ENCODE results near the gene USP6NL. TPM values are rescaled to one million over a fixed set of nuclear protein-coding genes. Genes with fewer than 3 reads are reported as not detected.

The USP6NL gene
- total RNA-seq, 1 donor from 2014 or later, result 13.8 TPM

DNA sequence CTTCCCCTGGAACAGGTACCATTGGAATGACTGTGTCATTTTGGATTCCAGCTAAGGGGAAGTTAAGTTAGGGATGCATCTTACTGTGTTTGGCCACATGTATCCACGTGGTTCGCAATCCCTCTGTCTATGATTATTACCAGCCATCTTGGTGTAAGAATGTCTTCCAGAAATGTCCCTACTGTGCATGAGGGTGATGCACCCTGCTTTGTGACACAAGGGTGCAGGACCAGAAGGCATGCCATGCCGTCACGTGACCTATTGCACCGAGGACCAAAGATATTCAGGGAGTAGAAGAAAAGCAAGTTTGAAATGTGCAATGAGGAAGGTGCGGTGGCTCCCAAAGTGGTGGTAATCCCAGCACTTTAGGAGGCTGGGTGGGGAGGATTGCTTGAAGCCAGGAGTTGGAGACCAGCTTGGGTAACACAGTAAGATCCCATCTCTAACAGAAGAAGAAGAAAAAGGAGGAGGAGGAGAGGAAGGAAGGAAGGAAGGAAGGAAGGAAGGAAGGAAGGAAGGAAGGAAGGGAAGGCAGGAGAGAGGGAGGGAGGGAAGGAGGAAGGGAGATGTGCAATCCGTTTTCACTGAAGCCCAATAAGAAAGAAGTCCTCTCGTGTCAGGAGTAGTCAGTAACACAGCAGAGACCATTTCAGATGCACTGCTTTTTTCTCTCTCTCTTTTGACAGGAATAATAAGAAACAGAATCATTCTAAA, 42.5 kb upstream of the USP6NL start:
- H3K4me3 Mint-ChIP-seq (ENCODE audit: unreplicated experiment), result no peak overlapping the region
- H3K27ac Mint-ChIP-seq (ENCODE audit: unreplicated experiment), result no peak overlapping the region
- TF ChIP-seq, protein P1, sequence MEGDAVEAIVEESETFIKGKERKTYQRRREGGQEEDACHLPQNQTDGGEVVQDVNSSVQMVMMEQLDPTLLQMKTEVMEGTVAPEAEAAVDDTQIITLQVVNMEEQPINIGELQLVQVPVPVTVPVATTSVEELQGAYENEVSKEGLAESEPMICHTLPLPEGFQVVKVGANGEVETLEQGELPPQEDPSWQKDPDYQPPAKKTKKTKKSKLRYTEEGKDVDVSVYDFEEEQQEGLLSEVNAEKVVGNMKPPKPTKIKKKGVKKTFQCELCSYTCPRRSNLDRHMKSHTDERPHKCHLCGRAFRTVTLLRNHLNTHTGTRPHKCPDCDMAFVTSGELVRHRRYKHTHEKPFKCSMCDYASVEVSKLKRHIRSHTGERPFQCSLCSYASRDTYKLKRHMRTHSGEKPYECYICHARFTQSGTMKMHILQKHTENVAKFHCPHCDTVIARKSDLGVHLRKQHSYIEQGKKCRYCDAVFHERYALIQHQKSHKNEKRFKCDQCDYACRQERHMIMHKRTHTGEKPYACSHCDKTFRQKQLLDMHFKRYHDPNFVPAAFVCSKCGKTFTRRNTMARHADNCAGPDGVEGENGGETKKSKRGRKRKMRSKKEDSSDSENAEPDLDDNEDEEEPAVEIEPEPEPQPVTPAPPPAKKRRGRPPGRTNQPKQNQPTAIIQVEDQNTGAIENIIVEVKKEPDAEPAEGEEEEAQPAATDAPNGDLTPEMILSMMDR (IDR thresholded peaks at IDR 0.05), result no peak
- DNase-seq (ENCODE audit: extremely low spot score, unreplicated experiment), result peak; percentile 32
- H3K4me1 Mint-ChIP-seq (ENCODE audit: unreplicated experiment), result peaks cover 12% of the 10 kb centered on the region
- no peaks in the 10 kb centered on the region for H3K9me3 Mint-ChIP-seq (ENCODE audit: unreplicated experiment)
- H3K27me3 Mint-ChIP-seq (ENCODE audit: unreplicated experiment), result peaks cover 7% of the 10 kb centered on the region
- H3K36me3 Mint-ChIP-seq (ENCODE audit: unreplicated experiment), result no peaks in the 10 kb centered on the region

DNA sequence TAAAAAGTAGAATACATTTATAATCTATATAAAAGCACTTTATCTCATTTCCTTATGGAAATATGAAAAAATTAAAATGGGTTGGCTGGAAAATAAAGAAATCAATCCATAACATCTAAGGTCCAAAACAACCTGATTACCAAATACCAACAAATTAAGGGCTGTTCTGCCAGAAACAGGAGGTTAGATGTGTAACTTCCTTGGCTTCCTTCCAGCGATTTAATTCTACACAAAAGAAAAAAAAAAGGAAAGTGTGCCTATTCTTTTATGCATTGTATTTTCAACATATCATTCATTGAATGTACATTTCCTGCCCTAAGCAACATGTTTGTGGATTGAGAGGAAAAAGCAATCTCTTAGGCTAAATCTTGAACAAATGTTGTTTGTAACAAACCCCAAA, 36.2 kb upstream of the USP6NL start:
- Mint-ChIP-seq H3K27ac (ENCODE audit: unreplicated experiment) (no peak overlapping the region), H3K4me3 (ENCODE audit: unreplicated experiment) (no peak overlapping the region), H3K9me3 (ENCODE audit: unreplicated experiment) (no peaks in the 10 kb centered on the region), H3K27me3 (ENCODE audit: unreplicated experiment) (no peaks in the 10 kb centered on the region), H3K36me3 (ENCODE audit: unreplicated experiment) (no peaks in the 10 kb centered on the region), H3K4me1 (ENCODE audit: unreplicated experiment) (peaks cover 4% of the 10 kb centered on the region)
- TF ChIP-seq, protein P1 (IDR thresholded peaks at IDR 0.05), result no peak
- no peak for DNase-seq (ENCODE audit: extremely low spot score, unreplicated experiment)

DNA sequence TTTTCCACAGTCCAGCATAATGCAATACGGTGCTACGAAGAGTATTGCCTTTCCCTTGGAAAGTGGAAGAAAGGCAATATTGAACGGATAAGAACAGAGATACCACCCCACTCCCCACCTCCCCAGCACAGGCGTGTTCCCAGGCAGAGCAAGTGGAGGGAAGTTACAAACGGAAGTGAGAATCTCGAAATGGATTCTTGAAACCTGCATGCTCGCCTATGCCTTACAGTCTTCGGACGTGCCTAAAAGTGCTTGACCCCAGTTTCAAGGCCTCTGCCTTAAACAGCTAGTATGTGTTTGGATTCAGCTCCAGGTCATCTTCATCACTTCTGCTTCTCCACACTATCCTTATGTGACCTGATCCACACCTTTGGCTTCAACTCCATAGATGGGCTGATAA, 35.0 kb upstream of the USP6NL start:
- Mint-ChIP-seq H3K27ac (ENCODE audit: unreplicated experiment) (no peak overlapping the region), H3K4me3 (ENCODE audit: unreplicated experiment) (no peak overlapping the region), H3K4me1 (ENCODE audit: unreplicated experiment) (peaks cover 4% of the 10 kb centered on the region), H3K36me3 (ENCODE audit: unreplicated experiment) (no peaks in the 10 kb centered on the region), H3K27me3 (ENCODE audit: unreplicated experiment) (no peaks in the 10 kb centered on the region), H3K9me3 (ENCODE audit: unreplicated experiment) (no peaks in the 10 kb centered on the region)
- DNase-seq (ENCODE audit: extremely low spot score, unreplicated experiment), result no peak
- TF ChIP-seq, protein P1 (IDR thresholded peaks at IDR 0.05), result no peak

DNA sequence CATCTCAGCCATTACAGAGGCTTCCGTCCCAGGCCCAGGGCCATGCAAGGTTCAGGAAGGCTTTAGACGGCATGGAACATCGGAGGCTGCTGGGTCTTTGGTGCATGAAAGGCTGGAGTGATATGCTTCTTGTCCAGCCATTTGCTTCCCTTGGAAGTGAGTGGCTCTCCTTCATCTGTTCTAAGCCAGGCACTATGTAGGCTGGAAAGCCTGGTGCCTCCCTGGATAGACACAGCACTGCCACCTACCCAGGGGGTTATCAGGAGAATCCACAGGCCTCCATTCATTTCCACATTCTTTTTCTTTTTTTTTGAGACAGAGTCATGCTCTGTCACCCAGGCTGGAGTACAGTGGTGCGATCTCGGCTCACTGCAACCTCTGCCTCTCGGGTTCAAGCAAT, 31.6 kb upstream of the USP6NL start:
- DNase-seq (ENCODE audit: extremely low spot score, unreplicated experiment), result no peak
- Mint-ChIP-seq H3K36me3 (ENCODE audit: unreplicated experiment) (no peaks in the 10 kb centered on the region), H3K4me3 (ENCODE audit: unreplicated experiment) (no peak overlapping the region), H3K27ac (ENCODE audit: unreplicated experiment) (no peak overlapping the region), H3K27me3 (ENCODE audit: unreplicated experiment) (peaks cover 16% of the 10 kb centered on the region), H3K9me3 (ENCODE audit: unreplicated experiment) (no peaks in the 10 kb centered on the region), H3K4me1 (ENCODE audit: unreplicated experiment) (no peaks in the 10 kb centered on the region)
- TF ChIP-seq, protein P1 (IDR thresholded peaks at IDR 0.05), result no peak

DNA sequence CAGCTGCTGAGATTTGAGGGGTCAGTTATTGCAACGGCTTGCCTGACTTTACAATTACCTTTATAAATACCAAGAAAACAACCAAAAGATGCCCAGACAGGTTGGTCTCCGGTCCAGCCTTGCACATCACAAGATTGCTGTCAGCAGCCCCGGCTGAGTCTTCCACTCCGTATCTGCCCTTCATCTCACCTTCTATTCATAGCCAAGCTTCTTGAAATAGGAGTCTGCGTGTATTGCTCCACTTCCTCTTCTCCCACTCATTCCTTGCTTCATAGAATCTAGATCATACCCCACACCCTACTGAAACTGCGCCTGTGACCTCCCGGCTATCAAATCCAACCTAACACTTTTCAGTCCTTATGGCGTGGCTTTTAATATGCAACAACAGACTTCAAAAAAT, 31.1 kb upstream of the USP6NL start:
- Mint-ChIP-seq H3K27me3 (ENCODE audit: unreplicated experiment) (peaks cover 19% of the 10 kb centered on the region), H3K9me3 (ENCODE audit: unreplicated experiment) (no peaks in the 10 kb centered on the region), H3K27ac (ENCODE audit: unreplicated experiment) (no peak overlapping the region), H3K4me3 (ENCODE audit: unreplicated experiment) (no peak overlapping the region), H3K4me1 (ENCODE audit: unreplicated experiment) (no peaks in the 10 kb centered on the region), H3K36me3 (ENCODE audit: unreplicated experiment) (no peaks in the 10 kb centered on the region)
- no peak for DNase-seq (ENCODE audit: extremely low spot score, unreplicated experiment)
- TF ChIP-seq, protein P1 (IDR thresholded peaks at IDR 0.05), result no peak

Measured in osteocyte (in vitro differentiated cells).